Measurements from ENCODE around the gene IFITM10.
A peak's percentile ranks its signal among the peaks of the same experiment; 100 is the strongest.
"Not testable (repeated sequence)": the region's sequence is repeated elsewhere in the genome, so short reads cannot be mapped to it uniquely, and the experiment has no call there.

Gene IFITM10

DNA sequence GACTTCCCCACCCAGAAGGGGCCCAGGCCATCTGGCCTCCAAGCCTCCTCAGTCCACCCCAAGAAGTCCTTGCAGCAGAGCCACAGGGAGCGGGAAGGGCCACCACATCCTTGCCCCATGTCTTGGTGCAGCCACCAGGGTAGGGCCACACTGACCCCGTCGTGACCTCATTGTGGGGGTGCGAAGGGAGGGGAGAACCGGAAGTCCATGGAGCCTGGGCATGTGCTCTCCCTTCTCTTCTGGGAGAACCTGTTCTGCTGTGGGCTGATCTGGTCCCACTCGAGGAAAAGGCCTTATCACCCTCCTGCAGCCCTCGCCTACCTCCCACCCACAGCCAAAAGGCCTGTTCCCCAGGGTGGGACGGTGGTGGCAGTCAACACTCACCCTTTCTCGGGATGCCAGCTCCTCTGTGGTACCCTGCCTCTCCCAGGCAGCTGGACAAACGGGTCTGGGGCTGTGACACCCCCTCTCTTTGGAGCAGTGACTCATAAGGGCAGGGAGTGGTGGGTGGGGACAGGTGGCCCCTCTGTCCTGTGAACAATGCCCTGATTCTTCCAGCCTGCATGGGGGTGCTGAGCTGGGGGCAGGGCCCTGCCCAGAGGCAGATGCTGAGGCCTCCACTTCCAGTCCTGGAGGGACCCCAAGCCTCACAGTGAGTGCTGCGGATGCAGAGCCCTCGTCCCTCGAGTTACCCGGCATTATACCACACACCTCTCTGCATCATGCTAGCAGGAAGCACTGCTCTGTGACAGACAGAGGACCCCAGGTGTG is 27.9 kb upstream of the IFITM10 start:
- DNase-seq = no peak

DNA sequence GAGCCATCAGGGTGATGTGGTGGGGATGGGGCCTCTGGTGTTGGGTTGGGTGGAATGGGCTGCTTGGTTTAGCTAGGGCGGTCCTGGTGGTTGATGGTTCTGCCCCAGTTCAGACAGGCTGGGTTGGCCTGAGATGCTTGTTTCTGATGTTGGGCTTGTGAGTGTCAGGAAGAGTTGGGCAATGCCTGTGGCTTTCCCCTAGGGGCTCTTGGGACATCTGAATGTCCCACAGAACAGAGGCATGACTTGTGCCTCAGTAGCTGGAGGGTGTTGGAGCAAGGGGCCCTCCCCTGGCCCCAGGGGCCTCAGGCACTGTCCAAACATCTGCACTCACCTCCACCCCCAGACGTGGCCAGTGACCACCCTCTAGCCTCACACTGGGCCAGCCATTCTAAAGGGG is 27.3 kb upstream of the IFITM10 start:
- DNase-seq = no peak

DNA sequence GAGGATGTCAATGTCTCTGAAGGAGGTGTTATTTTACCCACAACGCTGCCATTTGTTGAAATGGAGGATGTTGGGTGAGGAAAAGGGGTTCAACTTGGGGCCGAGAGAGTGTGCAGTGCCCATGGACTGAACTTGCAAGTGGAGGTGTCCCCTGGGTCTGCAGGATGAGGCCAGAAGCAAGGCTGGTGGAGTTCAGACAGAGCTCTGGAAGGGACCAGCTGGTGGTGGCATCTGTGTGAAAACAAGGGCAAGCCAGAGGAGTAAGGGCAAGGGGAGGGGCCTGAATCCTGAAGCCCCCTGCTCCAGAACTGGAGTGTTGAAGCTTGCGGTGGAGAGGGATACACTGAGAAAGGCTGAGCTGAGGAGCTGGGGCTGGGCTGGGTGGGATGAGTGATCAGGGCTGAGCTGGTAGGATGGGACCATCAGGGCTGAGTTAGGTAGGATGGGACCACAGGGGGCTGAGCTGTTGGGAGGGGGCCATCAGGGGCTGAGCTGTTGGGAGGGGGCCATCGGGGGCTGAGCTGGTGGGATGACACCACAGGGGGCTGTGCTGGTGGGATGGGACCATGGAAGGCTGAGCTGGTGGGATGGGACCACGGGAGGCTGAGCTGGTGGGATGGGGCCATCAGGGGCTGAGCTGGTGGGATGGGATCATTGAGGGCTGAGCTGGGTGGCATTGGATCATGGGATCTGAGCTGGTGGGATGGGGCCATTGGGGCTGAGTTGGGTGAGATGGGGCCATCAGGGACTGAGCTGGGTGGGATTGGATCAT is 26.7 kb upstream of the IFITM10 start:
- DNase-seq = no peak

DNA sequence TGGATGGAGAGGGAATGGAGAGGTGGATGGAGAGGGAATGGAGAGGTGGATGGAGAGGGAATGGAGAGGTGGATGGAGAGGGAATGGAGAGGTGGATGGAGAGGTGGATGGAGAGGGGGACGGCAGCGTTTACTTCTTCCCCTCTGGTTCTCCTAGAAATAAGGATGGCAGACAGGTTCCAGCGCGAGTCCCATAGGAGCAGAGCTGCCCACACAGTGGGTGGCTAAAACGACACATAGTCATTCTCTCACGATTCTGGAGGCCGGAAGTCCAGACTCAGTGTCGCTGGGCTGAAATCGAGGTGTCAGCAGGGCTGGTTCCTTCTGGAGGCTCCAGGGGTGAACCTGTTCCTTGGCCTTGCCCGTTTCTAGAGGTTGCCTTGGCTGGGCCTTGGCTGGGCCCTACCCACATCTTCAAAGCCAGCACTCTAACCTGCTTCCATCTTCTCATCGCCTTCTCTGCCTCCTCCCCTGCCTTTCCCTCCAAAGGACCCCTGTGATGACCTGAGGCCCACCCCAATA is 26.0 kb upstream of the IFITM10 start:
- no peak for DNase-seq

DNA sequence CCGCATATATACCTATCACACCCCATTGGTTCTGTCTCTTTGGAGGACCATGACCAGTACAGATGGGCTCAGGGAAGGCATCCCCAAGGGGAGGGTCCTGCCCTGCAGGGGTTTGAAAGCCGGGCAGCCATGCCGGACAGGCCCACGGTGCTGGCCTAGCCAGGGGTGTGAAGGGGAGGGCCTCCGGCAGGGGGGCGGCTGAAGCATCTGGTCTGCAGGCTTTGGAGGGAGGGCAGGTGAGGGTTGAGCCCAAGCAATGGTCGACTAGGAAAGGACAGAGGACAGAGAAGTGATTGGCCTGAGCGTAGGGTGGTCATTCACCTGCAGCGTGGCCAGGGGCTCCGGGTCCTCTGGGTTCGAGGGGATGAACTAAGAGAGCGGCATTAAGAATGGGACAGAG is 24.5 kb upstream of the IFITM10 start:
- DNase-seq = no peak

DNA sequence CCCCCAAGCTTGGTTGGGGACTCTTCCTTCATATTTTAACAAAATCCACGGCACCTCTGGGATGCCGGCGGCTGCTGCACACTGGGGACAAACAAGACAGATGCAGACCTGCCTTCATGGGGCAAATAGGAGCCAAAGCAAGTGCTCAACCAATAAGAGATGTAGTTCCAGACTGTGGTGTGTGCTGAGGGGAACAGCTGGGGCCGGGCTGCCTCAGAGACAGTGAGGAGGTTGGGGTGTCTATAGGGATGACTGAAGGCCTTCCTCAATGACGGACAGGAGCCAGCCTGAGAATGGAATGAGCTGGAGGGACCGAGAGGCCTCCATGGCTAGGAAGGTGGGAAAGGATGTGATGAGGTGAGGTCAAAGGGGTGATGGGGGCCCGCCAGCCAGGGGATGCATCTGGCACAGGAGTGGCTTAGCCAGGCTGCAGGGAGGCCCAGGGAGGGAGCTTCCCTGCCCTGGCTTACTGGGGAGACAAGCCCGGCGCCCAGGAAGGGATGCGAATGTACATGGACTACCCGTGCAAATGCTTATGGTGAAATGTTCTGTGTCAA is 23.7 kb upstream of the IFITM10 start:
- DNase-seq = no peak

DNA sequence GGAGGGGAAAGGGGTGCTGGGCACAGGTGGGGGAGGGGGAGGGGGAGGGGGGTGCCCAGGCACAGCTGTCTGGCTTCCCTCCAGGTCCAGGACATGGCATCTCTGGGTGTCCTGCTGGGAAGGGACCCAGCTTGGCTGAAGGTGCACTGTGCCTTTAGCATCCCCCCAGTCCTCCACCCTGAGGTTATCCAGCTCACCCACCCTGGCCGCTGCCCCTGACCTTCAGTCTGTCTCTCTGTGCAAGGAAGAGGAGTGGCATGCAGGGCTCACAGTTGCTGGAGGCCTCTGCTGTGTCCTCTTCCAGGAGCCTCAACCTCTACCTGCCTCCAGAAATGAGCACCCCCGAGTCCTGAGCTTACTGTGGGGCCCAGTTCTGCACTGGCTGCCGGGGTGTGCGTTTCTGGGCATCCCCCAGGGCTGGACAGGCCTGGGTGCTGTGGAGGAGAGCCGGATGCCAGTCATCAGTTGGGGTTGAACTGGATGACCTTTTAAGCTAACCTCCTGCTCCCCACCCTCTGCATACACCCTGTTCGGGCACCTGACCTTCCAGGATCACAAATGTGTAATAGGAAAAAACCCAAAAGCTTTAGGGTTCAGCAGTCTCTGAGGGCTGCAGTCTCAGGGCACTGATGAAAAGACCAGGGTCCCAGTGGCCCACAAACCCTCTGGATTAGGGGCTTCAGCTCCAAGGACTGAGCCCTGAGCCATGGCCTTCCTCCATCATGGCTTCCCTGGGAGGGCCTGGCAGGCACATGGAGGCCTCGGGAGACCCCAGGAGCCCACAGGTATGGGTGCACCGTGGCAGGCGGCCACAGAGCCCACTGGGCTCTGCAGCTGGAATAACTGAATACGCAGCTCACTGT is 23.0 kb upstream of the IFITM10 start:
- no peak for DNase-seq

DNA sequence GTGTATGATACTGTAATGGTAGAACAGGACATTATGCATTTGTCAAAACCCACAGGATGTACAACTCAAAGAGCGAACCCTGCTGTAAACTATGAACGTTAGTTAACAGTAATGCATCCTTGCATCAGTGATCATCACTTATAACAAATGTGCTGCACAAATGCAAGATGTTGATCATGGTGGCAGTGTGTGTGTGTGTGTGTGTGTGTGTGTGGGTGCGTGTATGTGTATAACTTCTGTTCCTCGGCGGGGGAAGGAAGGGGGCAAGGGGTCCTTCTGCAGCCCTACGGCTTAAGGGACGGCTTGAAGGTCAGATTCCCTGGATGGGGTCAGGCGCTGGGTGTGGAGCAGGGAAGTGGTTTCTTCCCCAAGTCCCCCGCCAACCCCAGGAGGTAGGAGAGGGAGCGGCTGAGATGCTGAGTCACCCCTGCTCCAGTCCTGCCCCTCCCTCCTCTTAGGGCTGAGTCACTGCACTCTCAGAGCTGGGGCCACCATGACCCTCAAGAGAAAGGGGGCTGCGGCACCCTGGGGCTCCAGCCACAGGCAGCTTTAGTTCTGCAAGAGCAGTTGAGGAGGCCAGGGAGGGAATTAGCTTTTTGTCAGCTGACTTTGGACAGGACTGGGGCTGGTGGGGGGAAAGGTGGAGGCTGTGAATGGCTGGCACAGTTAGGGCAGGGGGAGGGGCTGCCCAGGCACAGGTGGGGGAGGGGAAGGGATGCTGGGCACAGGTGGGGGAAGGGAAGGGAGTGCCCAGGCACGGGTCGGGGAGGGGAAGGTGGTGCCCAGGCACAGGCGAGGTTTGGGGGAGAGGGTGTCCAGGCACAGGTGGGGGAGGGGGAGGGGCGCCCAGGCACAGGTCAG is 22.1 kb upstream of the IFITM10 start:
- DNase-seq = peak in 28 of 56 donors; percentile 10 to 77 (median 49)

DNA sequence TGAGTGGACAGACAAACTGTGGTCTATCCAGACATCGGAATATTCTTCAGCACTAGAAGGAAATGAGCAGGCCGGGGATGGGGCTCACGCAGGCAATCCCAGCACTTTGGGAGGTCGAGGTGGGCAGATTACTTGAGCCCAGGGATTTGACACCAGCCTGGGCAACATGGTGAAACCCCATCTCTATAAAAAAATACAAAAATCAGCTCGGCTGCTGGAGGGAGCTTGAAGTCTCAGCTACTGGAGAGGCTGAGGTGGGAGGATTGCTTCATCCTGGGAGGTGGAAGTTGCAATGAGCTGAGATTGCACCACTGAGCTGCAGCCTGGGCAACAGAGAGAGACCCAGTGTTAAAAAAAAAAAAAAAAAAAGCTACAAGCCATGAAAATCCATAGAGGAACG is 21.3 kb upstream of the IFITM10 start:
- peak in 7 of 56 donors; percentile 10 to 54 (median 36) for DNase-seq

DNA sequence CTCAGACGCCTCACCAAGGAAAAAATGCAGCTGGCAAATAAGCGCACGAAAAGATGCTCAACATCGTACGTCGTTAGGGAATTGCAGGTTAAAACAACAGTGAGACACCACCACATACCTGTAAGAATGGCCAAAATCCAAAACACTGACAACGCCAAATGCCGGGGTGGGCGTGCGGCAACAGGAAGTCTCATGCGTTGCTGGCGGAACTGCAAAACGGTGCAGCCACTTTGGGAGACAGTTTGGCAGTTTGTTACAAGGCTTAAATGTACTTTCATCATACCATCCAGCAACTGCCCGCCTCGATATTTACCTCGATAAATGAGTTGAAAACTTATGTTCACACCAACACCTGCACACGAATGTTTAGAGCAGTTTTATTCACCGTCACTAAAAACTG is 20.9 kb upstream of the IFITM10 start:
- no peak for DNase-seq

DNA sequence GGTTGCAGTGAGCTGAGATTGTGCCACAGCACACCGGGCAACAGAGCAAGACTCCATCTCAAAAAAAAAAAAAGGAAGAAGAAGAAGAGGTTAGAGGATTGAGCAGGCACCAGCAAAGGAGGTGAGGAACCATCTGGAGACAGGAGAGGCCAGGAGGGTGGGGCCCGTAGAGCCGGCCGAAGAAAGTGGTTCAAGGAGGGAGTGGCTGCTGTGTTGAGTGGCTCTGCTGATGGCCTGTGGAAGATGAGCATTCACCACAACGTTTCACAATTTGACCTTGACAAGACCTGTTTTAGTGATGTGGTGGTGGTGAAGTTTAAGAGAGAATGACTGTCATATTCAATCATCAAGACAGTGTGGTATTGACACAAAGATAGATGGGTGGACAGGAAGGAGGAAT is 20.1 kb upstream of the IFITM10 start:
- no peak for DNase-seq

DNA sequence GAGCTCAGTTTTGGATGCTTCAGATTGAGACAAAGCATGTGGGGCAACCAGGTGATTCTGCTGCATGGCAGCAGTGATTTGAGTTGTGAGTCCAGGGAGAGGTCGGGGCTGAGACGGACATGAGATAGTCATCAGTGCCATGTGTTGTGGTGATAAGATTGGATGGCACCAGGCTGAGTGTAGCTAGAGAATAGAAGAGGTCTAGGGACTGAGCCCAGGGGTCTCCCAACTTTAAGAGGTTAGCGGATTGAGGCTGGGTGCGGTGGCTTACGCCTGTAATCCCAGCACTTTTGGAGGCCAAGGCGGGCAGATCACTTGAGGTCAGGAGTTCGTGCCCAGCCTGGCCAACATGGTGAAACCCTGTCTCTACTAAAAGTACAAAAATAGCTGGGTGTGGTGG is 19.7 kb upstream of the IFITM10 start:
- no peak for DNase-seq

DNA sequence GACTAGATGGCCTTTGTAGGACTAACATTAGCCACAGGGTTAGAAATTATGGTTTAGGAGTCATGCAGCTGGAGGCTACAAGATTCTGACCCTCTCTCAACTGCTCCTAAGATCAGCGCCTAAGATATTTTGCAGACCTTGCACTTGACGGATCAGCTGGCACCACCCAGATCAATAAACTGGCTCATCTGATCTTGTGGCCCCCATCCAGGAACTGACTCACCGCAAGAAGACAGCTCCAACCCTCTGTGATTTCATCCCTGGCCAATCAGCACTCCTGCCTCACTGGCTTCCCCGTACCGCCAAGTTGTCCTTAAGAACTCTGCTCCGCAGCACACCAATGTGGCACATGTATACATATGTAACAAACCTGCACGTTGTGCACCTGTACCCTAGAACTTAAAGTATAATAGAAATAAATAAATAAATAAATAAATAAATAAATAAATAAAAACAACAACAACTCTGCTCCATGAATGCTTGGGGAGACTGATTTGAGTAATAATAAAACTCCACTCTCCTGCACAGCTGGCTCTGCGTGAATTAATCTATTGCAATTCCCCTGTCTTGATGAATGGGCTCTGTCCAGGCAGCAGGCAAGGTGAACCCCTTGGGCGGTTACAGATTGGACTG is 19.0 kb upstream of the IFITM10 start:
- DNase-seq = not testable (repeated sequence)

DNA sequence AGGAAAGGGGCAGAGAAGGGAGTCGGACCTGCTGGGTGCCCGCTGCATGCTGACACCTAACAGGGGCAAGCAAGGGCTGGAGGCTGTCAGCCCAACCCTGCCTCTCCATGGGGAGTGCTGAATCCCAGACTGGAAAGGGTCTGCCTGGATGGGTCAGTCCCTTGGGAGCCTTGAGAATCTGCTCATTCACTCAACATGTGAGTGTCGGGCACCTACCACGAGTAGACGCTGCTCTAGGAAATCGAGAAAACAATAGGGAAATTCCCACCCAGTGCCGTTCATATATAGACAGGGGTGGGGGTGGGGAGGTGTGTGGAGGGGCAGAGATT is 17.7 kb upstream of the IFITM10 start:
- DNase-seq = no peak

DNA sequence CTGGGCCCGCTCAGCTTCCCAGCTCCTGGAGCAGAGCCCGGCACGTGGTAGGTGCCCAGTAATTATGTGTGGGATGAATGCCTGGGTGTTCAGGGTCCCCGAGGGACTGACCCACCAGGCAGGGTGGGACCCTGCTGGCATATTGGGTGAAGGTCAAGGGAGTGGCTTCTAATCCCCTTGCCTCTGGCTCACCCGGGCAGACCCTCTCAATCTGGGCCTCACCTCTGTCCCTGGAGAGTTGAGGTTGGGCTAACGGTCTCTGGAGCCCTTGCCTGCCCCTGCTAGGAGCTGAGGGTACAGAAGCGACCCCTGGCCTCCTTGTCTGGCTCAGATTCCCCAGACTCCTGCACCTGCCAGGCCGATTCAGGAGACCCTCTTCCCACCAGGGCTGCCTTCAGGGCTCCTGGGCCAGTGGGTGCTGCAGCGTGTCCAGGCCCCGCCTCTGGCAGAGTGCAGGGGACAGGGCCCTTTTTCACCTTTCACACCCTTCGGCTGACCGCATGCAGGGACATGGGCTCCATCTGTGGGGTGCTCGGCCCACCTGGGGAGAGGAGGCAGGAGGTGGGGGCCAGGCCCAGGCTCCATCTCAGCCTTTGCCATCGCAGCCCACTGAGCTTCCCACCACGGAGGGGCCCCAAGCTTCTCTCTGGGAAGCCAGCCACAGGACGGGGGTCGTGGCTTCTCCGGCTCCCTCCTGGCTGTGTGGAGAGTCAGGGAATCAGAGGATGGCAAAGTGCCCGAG is 17.2 kb upstream of the IFITM10 start:
- no peak for DNase-seq

DNA sequence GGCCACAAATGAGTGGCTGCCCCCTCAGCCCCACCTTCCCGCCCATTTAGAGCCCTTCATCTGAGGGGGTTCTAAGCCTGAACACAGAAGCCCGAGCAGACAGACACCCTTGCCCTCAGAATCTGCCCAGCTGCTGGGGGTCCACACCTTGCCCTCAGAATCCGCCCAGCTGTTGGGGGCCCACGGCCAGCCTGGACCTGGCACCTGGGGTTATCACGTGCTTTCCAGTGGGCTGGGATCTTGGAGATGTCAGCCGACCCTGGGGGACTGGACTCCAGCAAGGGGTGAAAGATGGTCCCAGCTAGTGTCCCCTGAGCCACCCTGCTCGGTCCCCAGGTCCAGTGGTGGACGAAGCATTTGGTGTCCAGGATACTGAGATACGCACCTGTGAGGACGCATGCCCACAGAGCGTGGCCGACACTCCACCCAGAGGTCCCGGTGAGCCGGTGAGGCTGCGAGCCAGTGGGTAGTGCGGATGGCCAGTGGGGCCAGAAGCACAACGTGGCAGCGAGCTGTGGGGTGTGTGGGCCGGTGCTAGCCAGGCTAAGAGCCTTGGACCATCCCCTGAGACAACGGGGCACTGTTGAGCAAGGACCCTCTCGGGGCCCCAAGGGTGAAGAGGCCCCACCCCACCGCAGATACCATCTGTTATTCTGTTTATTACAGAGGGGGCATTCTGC is 16.5 kb upstream of the IFITM10 start:
- no peak for DNase-seq

DNA sequence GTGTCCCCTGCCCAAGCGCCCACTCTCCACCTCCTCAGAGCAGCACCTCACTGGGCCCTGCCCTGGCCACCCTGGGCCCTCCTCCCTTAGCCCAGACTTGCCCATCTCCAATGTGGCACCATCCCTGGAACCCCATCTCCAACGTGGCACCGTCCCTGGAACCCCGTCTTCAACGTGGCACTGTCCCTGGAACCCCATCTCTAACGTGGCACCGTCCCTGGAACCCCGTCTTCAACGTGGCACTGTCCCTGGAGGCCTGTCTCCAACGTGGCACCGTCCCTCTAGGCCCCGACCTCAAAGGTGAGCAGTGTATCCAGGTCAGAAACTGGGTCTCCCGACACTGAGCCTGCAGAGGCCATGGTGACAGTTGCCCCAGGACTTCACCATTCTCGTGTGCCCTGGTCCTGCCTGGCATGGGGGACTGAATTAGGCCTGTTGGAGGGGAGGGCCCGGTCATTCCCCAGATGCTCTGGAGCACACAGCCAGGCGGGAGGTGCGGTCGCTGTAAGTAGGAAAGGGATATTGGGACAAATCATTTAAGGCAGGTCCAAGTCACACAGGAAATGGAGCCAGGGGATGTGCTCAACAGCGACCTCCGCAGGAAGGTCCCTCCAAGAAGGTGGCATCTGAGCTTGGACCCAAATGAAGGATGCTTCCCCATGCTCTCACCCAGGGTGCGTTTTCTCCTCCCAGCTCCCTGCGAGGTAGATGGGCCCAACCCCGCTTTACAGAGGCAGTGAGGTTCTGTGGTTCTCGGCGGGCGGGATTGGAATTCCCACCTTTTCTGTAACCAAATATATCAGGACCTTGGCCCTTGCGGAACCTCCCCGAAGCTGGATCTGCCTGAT is 15.7 kb upstream of the IFITM10 start:
- no peak for DNase-seq

Data from nucleus accumbens (tissue), 56 donors.